GM23248 (cell line): ENCODE results near the gene SVOPL.

Experiments used
- EZH2 ChIP-seq: fragments of 200-600 bp; sonication (generic); IDR thresholded peaks from 2 replicates; pipeline ENCODE4 v1.6.1; 2018; ENCODE audit warnings: antibody characterized with exemption, mild to moderate bottlenecking; ENCODE audit not compliant: insufficient read depth, poor library complexity, severe bottlenecking
- EZH2phosphoT487 ChIP-seq: fragments of 200-600 bp; sonication (generic); IDR thresholded peaks from 2 replicates; pipeline ENCODE4 v1.6.1; 2018; ENCODE audit warnings: antibody characterized with exemption, moderate library complexity, mild to moderate bottlenecking, low read depth; ENCODE audit not compliant: insufficient read depth

DNA sequence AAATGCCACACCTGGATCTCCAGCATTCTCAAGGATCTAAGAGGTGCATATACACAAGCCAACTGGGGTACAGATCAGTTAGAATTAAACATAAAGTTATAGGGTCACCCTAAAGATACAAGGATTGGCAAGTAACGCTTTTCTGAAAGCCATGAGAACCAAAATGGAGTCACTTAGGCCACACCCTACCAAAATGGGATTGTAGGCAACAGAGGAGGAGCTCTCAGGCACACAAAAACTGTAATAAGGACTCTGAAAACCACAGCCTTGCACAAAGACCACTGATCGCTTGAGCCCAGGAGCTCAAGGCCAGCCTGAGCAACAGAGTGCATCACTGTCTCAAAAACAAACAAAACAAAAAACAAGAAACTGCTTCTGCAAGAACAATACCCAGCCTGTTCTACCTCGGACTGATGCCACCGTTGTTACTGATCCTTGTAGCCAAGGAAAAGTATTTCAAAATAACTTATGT lies 35.5 kb downstream of the SVOPL start:
- TF ChIP-seq EZH2phosphoT487 (no peak), EZH2 (no peak)
